Smooth muscle cell (in vitro differentiated cells): ENCODE measurements around the gene STS. TPM values are rescaled to one million over a fixed set of nuclear protein-coding genes. Genes with fewer than 3 reads are reported as not detected.
"Not testable (repeated sequence)": the region's sequence is repeated elsewhere in the genome, so short reads cannot be mapped to it uniquely, and the experiment has no call there.

Source experiments
- DNase-seq: peaks from one replicate; lab custom pipeline; 2025; ENCODE audit not compliant: unreplicated experiment; lab: John Stamatoyannopoulos, UW
- H2AFZ ChIP-seq: fragments of 200-600 bp; sonication (generic); 2 replicates; pipeline ENCODE4 v1.6.0; 2016; ENCODE audit warnings: antibody characterized with exemption, low read depth, mild to moderate bottlenecking
- H3F3A ChIP-seq: fragments of 200-600 bp; sonication (generic); 2 replicates; pipeline ENCODE4 v1.6.0; 2017; ENCODE audit warnings: antibody characterized with exemption, low read depth
- H3K27ac ChIP-seq: fragments of 200-600 bp; sonication (generic); 2 replicates; pipeline ENCODE4 v1.5.1; 2016; ENCODE audit warnings: low read depth, mild to moderate bottlenecking
- H3K27me3 ChIP-seq: fragments of 200-600 bp; sonication (generic); 2 replicates; pipeline ENCODE4 v1.6.1; 2016; ENCODE audit warnings: low read depth, mild to moderate bottlenecking
- H3K36me3 ChIP-seq: fragments of 200-600 bp; sonication (generic); 2 replicates; pipeline ENCODE4 v1.5.1; 2016; ENCODE audit warnings: low read depth
- H3K4me1 ChIP-seq: fragments of 200-600 bp; sonication (generic); 2 replicates; pipeline ENCODE4 v1.5.1; 2016; ENCODE audit warnings: low read depth
- H3K4me2 ChIP-seq: fragments of 200-600 bp; sonication (generic); 2 replicates; pipeline ENCODE4 v1.6.0; 2016; ENCODE audit warnings: mild to moderate bottlenecking
- H3K4me3 ChIP-seq: fragments of 200-600 bp; sonication (generic); 2 replicates; pipeline ENCODE4 v1.5.1; 2016; ENCODE audit warnings: mild to moderate bottlenecking
- H3K79me2 ChIP-seq: fragments of 200-600 bp; sonication (generic); 2 replicates; pipeline ENCODE4 v1.6.0; 2016; ENCODE audit warnings: low read depth, mild to moderate bottlenecking
- H3K9ac ChIP-seq: fragments of 200-600 bp; sonication (generic); 2 replicates; pipeline ENCODE4 v1.6.0; 2016; ENCODE audit warnings: low read depth
- H3K9me3 ChIP-seq: fragments of 200-600 bp; sonication (generic); replicated peaks from 2 replicates; pipeline ENCODE4 v1.5.1; 2016; ENCODE audit warnings: low read depth
- H4K20me1 ChIP-seq: fragments of 200-600 bp; sonication (generic); 2 replicates; pipeline ENCODE4 v1.6.0; 2016; ENCODE audit warnings: low read depth
- WGBS: methylation state at CpG from one replicate; pipeline ENCODE4 v1.1.7; 2016; ENCODE audit warnings: low lambda C conversion rate; 5-methylcytosine and 5-hydroxymethylcytosine counted together
- polyA plus RNA-seq: library from polyadenylated mRNA; unstranded; fragments of >200 nt; fragmentation: Nextera tagmentation; extraction: Ambion mirVana; gene quantifications from 2 replicates; pipeline ENCODE4 v1.2.1, GENCODE V29; 2016
- total RNA-seq: library from RNA; depleted of rRNA; stranded (reverse); fragments of >200 nt; gene quantifications from 2 replicates; pipeline ENCODE4 v1.2.3, GENCODE V29; 2014
- TF ChIP-seq, protein P1 (sequence below): fragments of 200-600 bp; sonication (generic); IDR thresholded peaks from 2 replicates; pipeline ENCODE4 v1.5.1; 2017; ENCODE audit warnings: borderline replicate concordance, mild to moderate bottlenecking, antibody characterized with exemption; ENCODE audit not compliant: insufficient read depth, poor library complexity, severe bottlenecking

Gene STS
- total and polyA plus RNA-seq, 2 experiments from 2014 or later: 2.2 to 3.8 TPM

- DNase-seq: no peak
- Histone ChIP-seq H3F3A (no peaks in the 10 kb centered on the region), H4K20me1 (no peaks in the 10 kb centered on the region), H2AFZ (no peak overlapping the region), H3K4me2 (no peak overlapping the region), H3K4me1 (no peaks in the 10 kb centered on the region), H3K36me3 (no peaks in the 10 kb centered on the region), H3K9ac (no peak overlapping the region), H3K79me2 (no peaks in the 10 kb centered on the region), H3K27me3 (no peaks in the 10 kb centered on the region), H3K9me3 (no peaks in the 10 kb centered on the region), H3K27ac (no peak overlapping the region), H3K4me3 (no peak overlapping the region)
- WGBS: 90% methylated on average over 3 of the region's 3 CpGs
- TF ChIP-seq, protein P1, sequence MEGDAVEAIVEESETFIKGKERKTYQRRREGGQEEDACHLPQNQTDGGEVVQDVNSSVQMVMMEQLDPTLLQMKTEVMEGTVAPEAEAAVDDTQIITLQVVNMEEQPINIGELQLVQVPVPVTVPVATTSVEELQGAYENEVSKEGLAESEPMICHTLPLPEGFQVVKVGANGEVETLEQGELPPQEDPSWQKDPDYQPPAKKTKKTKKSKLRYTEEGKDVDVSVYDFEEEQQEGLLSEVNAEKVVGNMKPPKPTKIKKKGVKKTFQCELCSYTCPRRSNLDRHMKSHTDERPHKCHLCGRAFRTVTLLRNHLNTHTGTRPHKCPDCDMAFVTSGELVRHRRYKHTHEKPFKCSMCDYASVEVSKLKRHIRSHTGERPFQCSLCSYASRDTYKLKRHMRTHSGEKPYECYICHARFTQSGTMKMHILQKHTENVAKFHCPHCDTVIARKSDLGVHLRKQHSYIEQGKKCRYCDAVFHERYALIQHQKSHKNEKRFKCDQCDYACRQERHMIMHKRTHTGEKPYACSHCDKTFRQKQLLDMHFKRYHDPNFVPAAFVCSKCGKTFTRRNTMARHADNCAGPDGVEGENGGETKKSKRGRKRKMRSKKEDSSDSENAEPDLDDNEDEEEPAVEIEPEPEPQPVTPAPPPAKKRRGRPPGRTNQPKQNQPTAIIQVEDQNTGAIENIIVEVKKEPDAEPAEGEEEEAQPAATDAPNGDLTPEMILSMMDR: no peak
Measured at GRCh38 chrX:7169627-7170026, 22.1 kb downstream of the STS start.

DNA sequence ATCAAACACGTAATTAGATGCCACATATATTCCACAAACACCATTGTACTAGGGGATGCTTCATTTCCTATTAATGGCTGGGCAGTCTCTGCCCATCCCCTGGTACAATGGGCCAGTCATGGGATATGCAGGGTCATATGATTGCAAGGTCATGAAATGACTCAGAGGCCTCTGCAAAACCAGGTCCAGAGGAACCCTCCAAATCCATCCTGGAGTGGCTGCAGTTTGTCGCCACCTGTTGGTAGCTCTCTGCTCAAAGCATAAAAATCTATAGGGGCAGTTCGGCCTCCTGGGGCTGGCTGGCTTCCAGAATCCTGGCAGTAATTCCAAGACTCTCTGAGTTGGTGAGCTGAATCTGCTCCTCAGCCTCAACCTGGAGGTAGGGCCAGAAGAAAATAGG lies 23.4 kb downstream of the STS start:
- Histone ChIP-seq H3K27me3 (no peaks in the 10 kb centered on the region), H2AFZ (no peak overlapping the region), H3K4me1 (no peaks in the 10 kb centered on the region), H3F3A (no peaks in the 10 kb centered on the region), H3K36me3 (no peaks in the 10 kb centered on the region), H3K79me2 (no peaks in the 10 kb centered on the region), H3K4me3 (no peak overlapping the region), H3K9ac (no peak overlapping the region), H3K9me3 (no peaks in the 10 kb centered on the region), H3K4me2 (no peak overlapping the region), H4K20me1 (no peaks in the 10 kb centered on the region), H3K27ac (no peak overlapping the region)
- WGBS: 76% methylated on average over 3 of the region's 3 CpGs
- no peak for DNase-seq
- TF ChIP-seq, protein P1: peak; percentile 6

- not testable (repeated sequence) for H3F3A ChIP-seq, H3K27ac ChIP-seq, H3K9me3 ChIP-seq, H3K4me2 ChIP-seq, H3K4me1 ChIP-seq, DNase-seq, H3K79me2 ChIP-seq, H4K20me1 ChIP-seq, H2AFZ ChIP-seq, H3K4me3 ChIP-seq, H3K27me3 ChIP-seq, H3K36me3 ChIP-seq, H3K9ac ChIP-seq
- WGBS: 57% methylated on average over 2 of the region's 2 CpGs
Measured at GRCh38 chrX:7178859-7179258, 31.3 kb downstream of the STS start.

GRCh38 chrX:7179446-7179845 lies 31.9 kb downstream of the STS start:
- H3K27ac ChIP-seq: no peak overlapping the region
- H3K9me3 ChIP-seq: no peaks in the 10 kb centered on the region
- H3K4me2 ChIP-seq: no peak overlapping the region
- no peaks in the 10 kb centered on the region for H3K27me3 ChIP-seq
- no peak overlapping the region for H2AFZ ChIP-seq
- TF ChIP-seq, protein P1: no peak
- no peaks in the 10 kb centered on the region for H4K20me1 ChIP-seq
- no peak overlapping the region for H3K4me3 ChIP-seq
- no peaks in the 10 kb centered on the region for H3K36me3 ChIP-seq
- WGBS: 85% methylated on average over 2 of the region's 2 CpGs
- no peak overlapping the region for H3K9ac ChIP-seq
- DNase-seq: no peak
- no peaks in the 10 kb centered on the region for H3F3A ChIP-seq
- H3K79me2 ChIP-seq: no peaks in the 10 kb centered on the region
- H3K4me1 ChIP-seq: no peaks in the 10 kb centered on the region
